ENCODE measurements around the gene USP24. TPM values are rescaled to one million over a fixed set of nuclear protein-coding genes. Genes with fewer than 3 reads are reported as not detected.

Gene USP24
- polyA plus RNA-seq, 1 of the 3 experiments (the other 2 are of a cell fraction): 8.1 TPM

GRCh38 chr1:55081905-55082296 is 133.3 kb downstream of the USP24 start (continued):
- TF ChIP-seq, protein P1, sequence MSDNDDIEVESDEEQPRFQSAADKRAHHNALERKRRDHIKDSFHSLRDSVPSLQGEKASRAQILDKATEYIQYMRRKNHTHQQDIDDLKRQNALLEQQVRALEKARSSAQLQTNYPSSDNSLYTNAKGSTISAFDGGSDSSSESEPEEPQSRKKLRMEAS (IDR thresholded peaks at IDR 0.05; ENCODE audit: low read depth): no peak

DNA sequence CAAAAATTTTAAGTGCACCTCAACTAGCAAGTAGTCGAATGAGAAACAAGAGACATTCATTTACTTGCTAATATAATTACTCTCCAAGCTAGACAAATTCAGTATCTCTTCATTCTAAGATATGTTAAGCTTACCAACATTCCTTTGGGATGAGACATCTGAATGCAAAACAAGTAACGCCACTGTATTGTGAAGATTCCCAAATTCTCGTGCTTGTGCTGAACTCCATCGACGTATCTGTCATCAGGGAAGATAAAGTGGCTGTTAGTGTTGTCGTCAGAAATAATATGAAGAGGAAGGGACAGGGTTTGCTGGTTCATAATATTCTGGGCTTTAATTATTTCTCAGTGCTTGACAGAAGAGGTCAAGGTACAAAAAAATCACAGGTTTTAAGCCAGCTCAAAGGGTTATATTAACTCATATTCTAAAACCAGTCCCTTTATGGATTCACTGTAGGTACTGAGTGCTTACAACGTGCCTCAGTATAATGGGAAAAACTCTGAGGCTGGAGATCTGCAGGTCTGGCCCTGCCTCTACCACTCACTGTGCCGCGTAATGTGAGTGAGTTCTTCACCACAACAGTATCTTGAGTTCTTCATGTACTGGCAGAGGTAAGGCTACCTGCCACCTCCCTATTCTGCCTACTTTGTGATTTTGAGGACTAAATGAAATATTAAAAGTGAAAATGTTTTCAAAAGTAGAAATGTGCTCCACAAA is 133.8 kb downstream of the USP24 start:
- H3K4me1 ChIP-seq (ENCODE audit: control insufficient read depth in 1 of 2, insufficient read depth in 2 of 2, low read depth in 1 of 2, low read length in 1 of 2): 0 out of 4 replicates have a peak, but pooled peaks cover 0 to 12% of the 10 kb centered on the region in 2 experiments
- TF ChIP-seq, protein P2, sequence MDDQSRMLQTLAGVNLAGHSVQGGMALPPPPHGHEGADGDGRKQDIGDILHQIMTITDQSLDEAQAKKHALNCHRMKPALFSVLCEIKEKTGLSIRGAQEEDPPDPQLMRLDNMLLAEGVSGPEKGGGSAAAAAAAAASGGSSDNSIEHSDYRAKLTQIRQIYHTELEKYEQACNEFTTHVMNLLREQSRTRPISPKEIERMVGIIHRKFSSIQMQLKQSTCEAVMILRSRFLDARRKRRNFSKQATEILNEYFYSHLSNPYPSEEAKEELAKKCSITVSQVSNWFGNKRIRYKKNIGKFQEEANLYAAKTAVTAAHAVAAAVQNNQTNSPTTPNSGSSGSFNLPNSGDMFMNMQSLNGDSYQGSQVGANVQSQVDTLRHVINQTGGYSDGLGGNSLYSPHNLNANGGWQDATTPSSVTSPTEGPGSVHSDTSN (IDR thresholded peaks at IDR 0.05): 0 out of 2 replicates have a peak, but pooled peaks have one; percentile 42
- peak; percentile 38 for TF ChIP-seq JUND (IDR thresholded peaks at IDR 0.05)
- TF ChIP-seq, protein P1 (IDR thresholded peaks at IDR 0.05; ENCODE audit: low read depth): no peak
- TF ChIP-seq, protein P3, sequence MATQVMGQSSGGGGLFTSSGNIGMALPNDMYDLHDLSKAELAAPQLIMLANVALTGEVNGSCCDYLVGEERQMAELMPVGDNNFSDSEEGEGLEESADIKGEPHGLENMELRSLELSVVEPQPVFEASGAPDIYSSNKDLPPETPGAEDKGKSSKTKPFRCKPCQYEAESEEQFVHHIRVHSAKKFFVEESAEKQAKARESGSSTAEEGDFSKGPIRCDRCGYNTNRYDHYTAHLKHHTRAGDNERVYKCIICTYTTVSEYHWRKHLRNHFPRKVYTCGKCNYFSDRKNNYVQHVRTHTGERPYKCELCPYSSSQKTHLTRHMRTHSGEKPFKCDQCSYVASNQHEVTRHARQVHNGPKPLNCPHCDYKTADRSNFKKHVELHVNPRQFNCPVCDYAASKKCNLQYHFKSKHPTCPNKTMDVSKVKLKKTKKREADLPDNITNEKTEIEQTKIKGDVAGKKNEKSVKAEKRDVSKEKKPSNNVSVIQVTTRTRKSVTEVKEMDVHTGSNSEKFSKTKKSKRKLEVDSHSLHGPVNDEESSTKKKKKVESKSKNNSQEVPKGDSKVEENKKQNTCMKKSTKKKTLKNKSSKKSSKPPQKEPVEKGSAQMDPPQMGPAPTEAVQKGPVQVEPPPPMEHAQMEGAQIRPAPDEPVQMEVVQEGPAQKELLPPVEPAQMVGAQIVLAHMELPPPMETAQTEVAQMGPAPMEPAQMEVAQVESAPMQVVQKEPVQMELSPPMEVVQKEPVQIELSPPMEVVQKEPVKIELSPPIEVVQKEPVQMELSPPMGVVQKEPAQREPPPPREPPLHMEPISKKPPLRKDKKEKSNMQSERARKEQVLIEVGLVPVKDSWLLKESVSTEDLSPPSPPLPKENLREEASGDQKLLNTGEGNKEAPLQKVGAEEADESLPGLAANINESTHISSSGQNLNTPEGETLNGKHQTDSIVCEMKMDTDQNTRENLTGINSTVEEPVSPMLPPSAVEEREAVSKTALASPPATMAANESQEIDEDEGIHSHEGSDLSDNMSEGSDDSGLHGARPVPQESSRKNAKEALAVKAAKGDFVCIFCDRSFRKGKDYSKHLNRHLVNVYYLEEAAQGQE (IDR thresholded peaks at IDR 0.05; ENCODE audit: low read depth, low read length): no peak
- no peak for TF ChIP-seq RAD21 (IDR thresholded peaks at IDR 0.05; ENCODE audit: low read length)
- TF ChIP-seq FOSL2 (IDR thresholded peaks at IDR 0.05; ENCODE audit: borderline replicate concordance, low read depth): peak; percentile 26; the same call in 1 of the 2 replicates
- no peak for TF ChIP-seq GABPA (IDR thresholded peaks at IDR 0.05; ENCODE audit: low read depth)
- ChIA-PET POLR2A (no interaction called here), CTCF (interaction anchor here (1.2 to 2.5 kb wide), 2 partner anchors 10 to 11 kb away, joined by 3 to 11 read pairs; no protein-coding TSS in a partner anchor)
- H3F3A ChIP-seq (replicated peaks; ENCODE audit: insufficient read depth): peaks cover 16% of the 10 kb centered on the region
- no peak for DNase-seq
- no peak overlapping the region for H3K4me2 ChIP-seq
- no peaks in the 10 kb centered on the region for H3K27me3 ChIP-seq (ENCODE audit: insufficient read depth)
- peak overlapping the region; percentile 14 to 25; a peak in 3 of 4 replicates for H3K27ac ChIP-seq (ENCODE audit: low read depth in 2 of 2, low read length in 1 of 2)
- no peak overlapping the region for H3K9ac ChIP-seq
- 65% methylated on average over 9 of the region's 9 CpGs for WGBS (ENCODE audit: low lambda C conversion rate)
- H3K36me3 ChIP-seq (replicated peaks in 1 of 2; ENCODE audit: control insufficient read depth in 1 of 2, insufficient read depth in 2 of 2, low read length in 1 of 2): peaks cover 66 to 100% of the 10 kb centered on the region in 2 experiments
- H4K20me1 ChIP-seq (ENCODE audit: insufficient read depth): no peaks in the 10 kb centered on the region
- H3K79me2 ChIP-seq (ENCODE audit: insufficient read depth): no peaks in the 10 kb centered on the region
- H3K9me2 ChIP-seq: no peaks in the 10 kb centered on the region
- H3K4me3 ChIP-seq (ENCODE audit: low read depth in 2 of 2, low read length in 1 of 2): no peak overlapping the region
- H3K9me3 ChIP-seq: no peaks in the 10 kb centered on the region
- H2AFZ ChIP-seq (ENCODE audit: low read depth): no peak overlapping the region

GRCh38 chr1:55079651-55080050 is 135.5 kb downstream of the USP24 start:
- WGBS (ENCODE audit: low lambda C conversion rate): 98% methylated on average over 7 of the region's 7 CpGs
- CTCF ChIA-PET: interaction anchor here (1.4 to 2.5 kb wide), 3 partner anchors 8 to 129 kb away, joined by 4 to 11 read pairs (median 4); no protein-coding TSS in a partner anchor
- TF ChIP-seq EZH2phosphoT487 (IDR thresholded peaks at IDR 0.05; ENCODE audit: borderline replicate concordance, low read depth): no peak
- TF ChIP-seq, protein P4, sequence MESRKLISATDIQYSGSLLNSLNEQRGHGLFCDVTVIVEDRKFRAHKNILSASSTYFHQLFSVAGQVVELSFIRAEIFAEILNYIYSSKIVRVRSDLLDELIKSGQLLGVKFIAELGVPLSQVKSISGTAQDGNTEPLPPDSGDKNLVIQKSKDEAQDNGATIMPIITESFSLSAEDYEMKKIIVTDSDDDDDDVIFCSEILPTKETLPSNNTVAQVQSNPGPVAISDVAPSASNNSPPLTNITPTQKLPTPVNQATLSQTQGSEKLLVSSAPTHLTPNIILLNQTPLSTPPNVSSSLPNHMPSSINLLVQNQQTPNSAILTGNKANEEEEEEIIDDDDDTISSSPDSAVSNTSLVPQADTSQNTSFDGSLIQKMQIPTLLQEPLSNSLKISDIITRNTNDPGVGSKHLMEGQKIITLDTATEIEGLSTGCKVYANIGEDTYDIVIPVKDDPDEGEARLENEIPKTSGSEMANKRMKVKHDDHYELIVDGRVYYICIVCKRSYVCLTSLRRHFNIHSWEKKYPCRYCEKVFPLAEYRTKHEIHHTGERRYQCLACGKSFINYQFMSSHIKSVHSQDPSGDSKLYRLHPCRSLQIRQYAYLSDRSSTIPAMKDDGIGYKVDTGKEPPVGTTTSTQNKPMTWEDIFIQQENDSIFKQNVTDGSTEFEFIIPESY (IDR thresholded peaks at IDR 0.05; ENCODE audit: borderline replicate concordance, low read depth): no peak
- TF ChIP-seq IRF3 (IDR thresholded peaks at IDR 0.05; ENCODE audit: low read depth, low read length): no peak
- TF ChIP-seq GATA2 (CRISPR knock-in tag; IDR thresholded peaks at IDR 0.05): no peak
- TF ChIP-seq MEF2A (IDR thresholded peaks at IDR 0.05; ENCODE audit: borderline replicate concordance, low read depth): no peak
- TF ChIP-seq POLR2AphosphoS5 (IDR thresholded peaks at IDR 0.05; ENCODE audit: low read depth, low read length): no peak

More at GRCh38 chr1:55079651-55080050, 135.5 kb downstream of the USP24 start:
- Histone ChIP-seq H3K4me2 (no peak overlapping the region), H3F3A (replicated peaks; ENCODE audit: insufficient read depth) (peaks cover 16% of the 10 kb centered on the region), H4K20me1 (ENCODE audit: insufficient read depth) (no peaks in the 10 kb centered on the region), H3K27ac (ENCODE audit: low read depth in 2 of 2, low read length in 1 of 2) (no peak overlapping the region), H3K36me3 (replicated peaks in 1 of 2; ENCODE audit: control insufficient read depth in 1 of 2, insufficient read depth in 2 of 2, low read length in 1 of 2) (peaks cover 68 to 98% of the 10 kb centered on the region in 2 experiments), H3K27me3 (ENCODE audit: insufficient read depth) (no peaks in the 10 kb centered on the region), H3K79me2 (ENCODE audit: insufficient read depth) (no peaks in the 10 kb centered on the region), H2AFZ (ENCODE audit: low read depth) (no peak overlapping the region), H3K4me3 (ENCODE audit: low read depth in 2 of 2, low read length in 1 of 2) (no peak overlapping the region), H3K9me2 (no peaks in the 10 kb centered on the region), H3K9me3 (no peaks in the 10 kb centered on the region), H3K9ac (no peak overlapping the region), H3K4me1 (ENCODE audit: control insufficient read depth in 1 of 2, insufficient read depth in 2 of 2, low read depth in 1 of 2, low read length in 1 of 2) (0 out of 4 replicates have a peak, but pooled peaks cover 0 to 12% of the 10 kb centered on the region in 2 experiments)
- POLR2A ChIA-PET: no interaction called here
- DNase-seq: no peak
